ENCODE results near the gene GCNT4. TPM values are rescaled to one million over a fixed set of nuclear protein-coding genes. Genes with fewer than 3 reads are reported as not detected.

Gene GCNT4
- total and polyA plus RNA-seq, 2 donors (not counting 1 experiment from before 2014, with no cell fraction given): 3.6 to 14.6 TPM

DNA sequence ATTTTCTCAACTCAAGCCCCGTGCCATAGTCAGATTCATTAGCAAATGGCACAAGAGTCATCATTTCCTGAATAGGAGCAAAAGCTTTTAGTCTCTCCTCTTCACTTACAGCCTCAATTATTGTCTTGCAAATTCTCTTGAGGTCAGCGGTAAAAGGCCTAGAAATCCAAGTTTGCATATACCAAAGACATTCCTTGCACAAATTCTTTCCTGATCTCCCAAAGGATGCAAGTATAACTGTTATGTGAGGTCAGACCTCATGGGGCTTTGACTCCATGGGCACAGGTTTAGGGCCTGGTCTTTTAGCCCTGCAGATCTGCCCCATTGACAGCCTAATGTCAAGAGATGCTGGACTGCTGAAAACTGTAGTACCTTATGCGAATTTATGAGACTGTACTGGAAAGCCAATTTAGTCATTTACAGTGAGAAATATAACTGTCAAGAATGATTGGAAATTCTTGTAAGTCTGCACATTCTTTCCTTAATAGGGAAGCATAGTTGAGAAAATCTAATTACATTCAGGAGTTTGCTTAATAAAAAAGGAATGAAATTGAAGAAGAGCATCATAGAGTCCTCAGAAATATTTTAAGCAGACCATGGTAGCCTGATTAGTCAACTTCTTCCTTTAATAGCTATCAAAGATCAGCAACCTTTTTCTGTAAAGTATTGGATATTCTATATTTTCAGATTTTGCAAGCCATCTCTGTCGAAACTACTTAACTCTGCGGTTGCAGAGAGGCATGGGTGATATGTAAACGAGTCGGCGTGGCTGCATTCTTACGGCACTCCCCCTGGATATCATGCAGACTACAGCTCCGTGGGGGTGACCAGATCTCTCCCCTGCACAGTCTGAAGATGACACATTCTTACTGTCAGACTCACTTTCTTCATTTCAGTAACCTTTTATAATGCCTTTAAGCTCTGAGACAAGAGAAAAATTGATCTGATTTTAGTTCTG is 45.2 kb downstream of the GCNT4 start:
- H3K79me2 ChIP-seq (ENCODE audit: control insufficient read depth, insufficient read depth, low read length): no peaks in the 10 kb centered on the region
- H3K9ac ChIP-seq (ENCODE audit: insufficient read depth, low read length): no peak overlapping the region
- H3K36me3 ChIP-seq (ENCODE audit: control insufficient read depth, insufficient read depth, low read length): no peaks in the 10 kb centered on the region
- H3K4me3 ChIP-seq (replicated peaks in 1 of 4; ENCODE audit: control extremely low read depth in 1 of 4, insufficient read depth in 1 of 4, low read depth in 3 of 4, low read length in 4 of 4): no peak overlapping the region
- H3K4me1 ChIP-seq (ENCODE audit: control insufficient read depth, extremely low read depth, insufficient read depth, low read length): no peaks in the 10 kb centered on the region
- H2AFZ ChIP-seq (ENCODE audit: low read length): no peak overlapping the region
- no peaks in the 10 kb centered on the region for H3K9me3 ChIP-seq (ENCODE audit: control insufficient read depth, insufficient read depth, low read depth, low read length)
- no peak overlapping the region for H3K4me2 ChIP-seq (ENCODE audit: extremely low read depth, insufficient read depth, low read length)
- TF ChIP-seq CTCF (conservative IDR thresholded peaks at IDR 0.05 in 1 of 2, IDR thresholded peaks at IDR 0.05 in 1 of 2; ENCODE audit: low read depth in 1 of 2, low read length in 2 of 2): no peak
- TF ChIP-seq EZH2 (IDR thresholded peaks at IDR 0.05; ENCODE audit: low read length, missing control alignments): no peak
- no peak overlapping the region for H3K27ac ChIP-seq (ENCODE audit: insufficient read depth, low read length)
- no peaks in the 10 kb centered on the region for H4K20me1 ChIP-seq (ENCODE audit: control insufficient read depth, extremely low read depth, insufficient read depth, low read length)
- H3K27me3 ChIP-seq (ENCODE audit: control insufficient read depth, insufficient read depth, low read length): no peaks in the 10 kb centered on the region
- peak; percentile 10 to 49 for DNase-seq (ENCODE audit: low read depth in 2 of 2)

DNA sequence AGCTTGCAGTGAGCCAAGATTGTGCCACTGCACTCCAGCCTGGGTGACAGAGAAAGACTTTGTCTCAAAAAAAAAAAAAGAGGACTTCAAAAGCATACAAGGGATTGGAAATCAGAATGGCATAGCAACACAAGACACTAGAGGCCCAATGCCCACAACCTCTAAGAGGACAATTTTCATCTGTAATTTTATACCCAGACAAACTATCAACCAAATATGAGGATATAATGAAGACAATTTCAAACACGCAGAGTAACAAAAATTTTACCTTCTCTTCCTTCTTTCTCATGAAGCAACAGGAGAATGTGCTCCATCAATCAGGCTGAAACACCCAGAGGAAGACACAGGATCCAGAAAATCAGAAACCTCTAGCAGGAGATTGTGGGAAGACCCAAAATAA is 46.8 kb downstream of the GCNT4 start:
- Histone ChIP-seq H3K4me1 (ENCODE audit: control insufficient read depth, extremely low read depth, insufficient read depth, low read length) (no peaks in the 10 kb centered on the region), H3K9ac (ENCODE audit: insufficient read depth, low read length) (no peak overlapping the region), H3K4me2 (ENCODE audit: extremely low read depth, insufficient read depth, low read length) (no peak overlapping the region), H3K27ac (ENCODE audit: insufficient read depth, low read length) (no peak overlapping the region), H3K9me3 (ENCODE audit: control insufficient read depth, insufficient read depth, low read depth, low read length) (no peaks in the 10 kb centered on the region), H2AFZ (ENCODE audit: low read length) (no peak overlapping the region), H3K36me3 (ENCODE audit: control insufficient read depth, insufficient read depth, low read length) (no peaks in the 10 kb centered on the region), H3K27me3 (ENCODE audit: control insufficient read depth, insufficient read depth, low read length) (no peaks in the 10 kb centered on the region), H4K20me1 (ENCODE audit: control insufficient read depth, extremely low read depth, insufficient read depth, low read length) (no peaks in the 10 kb centered on the region), H3K79me2 (ENCODE audit: control insufficient read depth, insufficient read depth, low read length) (no peaks in the 10 kb centered on the region), H3K4me3 (replicated peaks in 1 of 4; ENCODE audit: control extremely low read depth in 1 of 4, insufficient read depth in 1 of 4, low read depth in 3 of 4, low read length in 4 of 4) (no peak overlapping the region)
- TF ChIP-seq EZH2 (IDR thresholded peaks at IDR 0.05; ENCODE audit: low read length, missing control alignments) (no peak), CTCF (conservative IDR thresholded peaks at IDR 0.05 in 1 of 2, IDR thresholded peaks at IDR 0.05 in 1 of 2; ENCODE audit: low read depth in 1 of 2, low read length in 2 of 2) (no peak)
- no peak for DNase-seq (ENCODE audit: low read depth in 2 of 2)

Other genes with a start within 250 kb of the GCNT4 start
- 0.51 and 1.2 TPM in 2 replicates for gene FAM169A, start 186.2 kb downstream of the GCNT4 start, total RNA-seq
- gene FAM169A, start 186.2 kb downstream of the GCNT4 start, polyA plus RNA-seq: 0.61 and 0.88 TPM in 2 replicates
- gene ANKRD31, start 184.3 kb upstream of the GCNT4 start, total RNA-seq: 0.26 and 0.33 TPM in 2 replicates
- 0.05 and 0.06 TPM in 2 replicates for gene ANKRD31, start 184.3 kb upstream of the GCNT4 start, polyA plus RNA-seq